Parathyroid adenoma (tissue), 2 donors: Measurements from ENCODE around the gene TNFRSF13B.
"Not testable (repeated sequence)": the region's sequence is repeated elsewhere in the genome, so short reads cannot be mapped to it uniquely, and the experiment has no call there.

Experiments
- H2AFZ ChIP-seq: fragments of 300-600 bp; sonication (generic); one replicate; pipeline ENCODE4 v1.7.0; 2017; ENCODE audit warnings: antibody characterized with exemption, mild to moderate bottlenecking
- H3K27ac ChIP-seq: fragments of 300-600 bp; sonication (generic); one replicate; pipeline ENCODE4 v1.7.0; 2017
- H3K27me3 ChIP-seq: fragments of 300-600 bp; sonication (generic); one replicate; pipeline ENCODE4 v1.7.0; 2017; ENCODE audit warnings: low read length; ENCODE audit not compliant: control insufficient read depth, insufficient read depth
- H3K36me3 ChIP-seq: fragments of 300-600 bp; sonication (generic); one replicate; pipeline ENCODE4 v1.7.0; 2017; ENCODE audit warnings: low read length; ENCODE audit not compliant: control insufficient read depth, insufficient read depth
- H3K4me1 ChIP-seq: fragments of 300-600 bp; sonication (generic); one replicate; pipeline ENCODE4 v1.7.0; 2017; ENCODE audit warnings: control low read depth
- H3K4me2 ChIP-seq: fragments of 300-600 bp; sonication (generic); one replicate; pipeline ENCODE4 v1.7.0; 2017; ENCODE audit warnings: low read length
- H3K4me3 ChIP-seq: fragments of 300-600 bp; sonication (generic); one replicate; pipeline ENCODE4 v1.7.0; 2017; ENCODE audit warnings: low read depth, low read length
- H3K79me2 ChIP-seq: fragments of 300-600 bp; sonication (generic); one replicate; pipeline ENCODE4 v1.7.0; 2017; ENCODE audit warnings: control low read depth
- H3K9ac ChIP-seq: fragments of 300-600 bp; sonication (generic); one replicate; pipeline ENCODE4 v1.7.0; 2017; ENCODE audit warnings: mild to moderate bottlenecking
- H3K9me3 ChIP-seq: fragments of 300-600 bp; sonication (generic); one replicate; pipeline ENCODE4 v1.7.0; 2017; ENCODE audit warnings: low read length; ENCODE audit not compliant: control insufficient read depth
- CTCF ChIP-seq: fragments of 300-600 bp; sonication (generic); IDR thresholded peaks from one replicate; pipeline ENCODE4 v1.7.0; 2017; ENCODE audit warnings: antibody characterized with exemption, mild to moderate bottlenecking
- donor health status: primary hyperparathyroidism.

TNFRSF13B gene

DNA sequence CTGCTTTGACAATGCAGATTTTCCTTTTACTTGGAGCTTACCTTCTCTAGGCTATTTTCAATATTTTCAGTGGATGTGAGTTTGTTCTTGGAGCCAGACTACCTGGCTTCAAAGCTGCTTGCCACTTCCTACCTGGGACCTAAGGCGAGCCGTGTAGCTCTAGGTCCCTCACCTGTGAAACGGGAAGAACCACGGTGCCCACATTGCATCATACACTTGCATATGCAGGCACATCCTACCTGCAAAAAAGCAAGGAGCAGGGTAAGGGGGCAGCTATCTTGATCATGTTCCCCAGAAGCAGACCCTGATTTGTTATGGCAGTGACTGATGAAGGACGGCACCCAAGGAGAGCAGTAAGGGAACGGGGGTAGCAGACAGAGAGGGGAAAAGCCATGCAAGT, 43.3 kb upstream of the TNFRSF13B start:
- Histone ChIP-seq H3K27ac (no peak overlapping the region), H3K4me2 (no peak overlapping the region), H3K4me3 (no peak overlapping the region), H3K79me2 (no peaks in the 10 kb centered on the region), H3K9ac (no peak overlapping the region), H3K4me1 (peaks cover 29% of the 10 kb centered on the region), H3K9me3 (no peaks in the 10 kb centered on the region), H3K27me3 (no peaks in the 10 kb centered on the region), H3K36me3 (no peaks in the 10 kb centered on the region), H2AFZ (peak overlapping the region; percentile 25)
- no peak for TF ChIP-seq CTCF

- not testable (repeated sequence) for H3K27ac ChIP-seq, H3K9ac ChIP-seq, H3K79me2 ChIP-seq, H3K27me3 ChIP-seq, H3K4me2 ChIP-seq, H3K36me3 ChIP-seq, H3K9me3 ChIP-seq, H3K4me3 ChIP-seq
- peaks cover 28% of the 10 kb centered on the region for H3K4me1 ChIP-seq
- peak overlapping the region; percentile 25 for H2AFZ ChIP-seq
These were observed 42.8 kb upstream of the TNFRSF13B start for GRCh38 chr17:17014748-17015124.

DNA sequence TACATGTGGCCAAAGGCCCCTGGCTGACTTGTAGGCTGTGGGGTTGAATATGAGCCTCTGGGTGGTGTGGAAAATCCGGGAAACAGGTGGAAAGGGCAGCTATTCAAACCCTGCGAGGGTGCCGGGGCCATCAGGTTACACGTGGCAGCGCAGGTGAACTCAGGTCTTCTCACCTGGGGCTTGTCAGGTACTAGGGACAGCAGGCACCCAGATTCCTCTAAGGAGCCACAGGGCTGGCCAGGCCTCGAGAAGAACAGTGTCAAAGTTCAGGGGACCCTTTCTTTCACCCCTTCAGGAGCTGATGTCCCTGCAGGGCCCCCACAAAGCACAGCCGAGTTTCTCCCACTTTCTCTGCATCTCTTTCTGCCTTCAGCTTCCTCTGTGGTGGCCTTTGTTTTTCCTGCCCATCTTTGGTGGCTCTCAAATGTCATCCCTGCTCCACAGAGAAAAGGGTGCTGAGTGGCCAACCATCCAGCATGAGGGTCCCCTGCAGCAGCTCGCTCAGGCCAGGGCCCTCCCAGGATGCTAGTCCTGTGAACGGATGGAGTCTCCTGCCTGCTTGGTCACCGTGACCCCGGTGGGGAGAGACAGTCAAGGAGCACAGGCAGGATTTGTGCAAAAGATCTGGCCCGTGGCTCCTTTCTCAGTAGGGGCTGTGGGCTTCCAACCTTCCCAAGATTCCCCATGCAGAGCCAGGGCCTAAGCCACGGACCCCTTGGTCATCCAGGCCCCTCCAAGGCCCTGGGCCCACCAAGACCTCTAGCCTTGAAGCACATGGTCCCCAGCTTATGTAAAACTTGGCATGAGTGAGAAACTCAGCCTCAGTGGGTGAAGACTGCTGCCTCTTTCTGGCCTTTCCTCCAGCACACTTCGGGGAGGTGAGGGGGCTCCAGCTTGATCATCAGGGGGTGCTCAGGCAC, 42.2 kb upstream of the TNFRSF13B start:
- not testable (repeated sequence) for H3K27ac ChIP-seq, H3K27me3 ChIP-seq, H3K4me3 ChIP-seq, H3K79me2 ChIP-seq, H3K36me3 ChIP-seq, H3K4me2 ChIP-seq, H2AFZ ChIP-seq, H3K9me3 ChIP-seq, H3K9ac ChIP-seq
- H3K4me1 ChIP-seq, result peaks cover 23% of the 10 kb centered on the region

- H2AFZ ChIP-seq, H3K27me3 ChIP-seq, H3K4me2 ChIP-seq, H3K36me3 ChIP-seq, H3K9ac ChIP-seq, H3K79me2 ChIP-seq, H3K4me1 ChIP-seq, H3K9me3 ChIP-seq, H3K27ac ChIP-seq, H3K4me3 ChIP-seq: not testable (repeated sequence)
These were observed 39.4 kb upstream of the TNFRSF13B start for GRCh38 chr17:17011043-17011907.

DNA sequence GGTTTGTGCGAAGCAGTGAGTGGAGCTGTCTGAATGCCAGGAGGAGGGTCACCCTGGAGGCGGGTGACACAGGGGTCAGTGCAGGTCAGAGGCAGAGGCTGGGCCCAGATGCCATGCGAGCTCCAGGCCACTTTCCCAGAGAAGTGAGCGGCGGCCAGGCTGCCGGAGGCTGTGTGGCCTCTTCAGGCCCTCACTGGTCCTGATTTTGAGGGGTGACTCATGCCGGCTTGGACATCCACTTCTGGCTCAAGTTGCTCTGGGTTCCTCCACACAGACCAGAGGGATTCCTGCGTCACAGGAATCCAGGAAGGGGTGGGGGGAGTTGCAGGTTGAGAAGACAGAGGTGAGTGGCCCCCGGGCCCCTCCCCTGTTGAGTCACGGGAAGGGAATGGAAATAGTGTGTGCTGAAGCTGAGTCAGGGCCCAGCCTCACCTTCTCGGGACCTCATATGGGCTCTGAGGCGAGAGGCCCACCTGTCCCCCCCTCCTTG, 38.7 kb upstream of the TNFRSF13B start:
- not testable (repeated sequence) for H3K9ac ChIP-seq, H3K27me3 ChIP-seq, H3K4me2 ChIP-seq, H3K4me1 ChIP-seq, H3K4me3 ChIP-seq, H3K79me2 ChIP-seq, H3K9me3 ChIP-seq, H2AFZ ChIP-seq, H3K36me3 ChIP-seq, H3K27ac ChIP-seq

DNA sequence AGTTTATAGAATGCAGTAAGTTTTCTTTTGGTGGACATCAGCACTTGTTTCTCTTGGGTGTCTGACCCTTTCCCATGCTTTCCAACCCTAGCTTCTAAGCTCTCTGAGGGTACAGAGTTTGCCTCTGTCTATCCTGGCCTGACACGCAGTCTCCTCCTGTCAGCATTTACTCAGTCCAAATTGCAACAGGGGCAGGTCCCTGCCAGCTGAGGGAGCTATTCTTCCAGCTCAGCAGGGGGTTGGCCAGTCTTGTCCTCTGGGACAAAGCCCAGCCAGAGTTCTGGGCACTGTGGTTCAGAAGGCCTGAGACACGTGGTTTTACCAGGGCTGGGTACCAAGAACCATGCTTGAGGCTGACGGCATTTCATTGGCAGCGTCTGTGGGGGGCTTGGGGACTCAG, 38.1 kb upstream of the TNFRSF13B start:
- not testable (repeated sequence) for H3K4me3 ChIP-seq, H3K27me3 ChIP-seq, H3K79me2 ChIP-seq, H3K4me2 ChIP-seq, H3K27ac ChIP-seq, H3K4me1 ChIP-seq, H3K9ac ChIP-seq, H3K9me3 ChIP-seq, H2AFZ ChIP-seq, H3K36me3 ChIP-seq
- peak; percentile 7 for TF ChIP-seq CTCF

DNA sequence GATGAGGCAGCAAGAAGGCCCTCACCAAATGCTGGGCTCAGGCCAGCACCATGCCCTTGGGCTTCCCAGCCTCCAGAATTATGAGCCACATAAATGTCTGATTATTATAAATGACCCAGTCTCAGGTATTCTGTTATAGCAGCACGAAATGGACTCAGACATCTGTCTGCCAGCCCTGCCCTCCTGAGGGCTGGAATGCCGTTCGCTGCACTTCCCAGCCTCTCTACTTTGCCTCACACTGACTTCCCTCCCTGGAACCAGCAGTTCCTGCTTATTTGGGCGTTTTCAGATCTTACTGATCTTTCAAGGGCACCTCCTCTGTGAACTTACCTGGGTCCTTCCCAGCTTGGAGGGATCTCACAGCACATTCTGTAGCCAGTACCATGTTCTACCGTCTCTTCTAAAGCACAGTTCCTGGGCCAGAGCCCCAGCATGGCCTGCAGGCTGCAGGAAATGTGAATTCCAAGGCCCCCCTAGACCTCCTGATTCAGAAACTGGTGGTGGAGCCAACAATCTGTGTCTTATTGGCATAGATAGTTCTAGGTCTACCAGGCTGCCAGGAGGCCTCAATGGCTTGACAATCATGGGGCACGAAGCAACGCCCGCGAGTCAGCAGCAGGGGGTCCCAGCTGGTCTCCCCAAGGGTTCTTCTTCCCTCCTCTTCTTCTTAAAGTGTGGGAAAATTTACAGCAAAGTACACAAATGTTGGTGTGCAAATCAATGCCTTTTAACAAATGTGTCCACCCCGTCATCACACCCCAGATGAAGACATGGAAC, 36.9 kb upstream of the TNFRSF13B start:
- H3K79me2 ChIP-seq, H3K4me3 ChIP-seq, H3K4me2 ChIP-seq, H3K9me3 ChIP-seq, H3K27me3 ChIP-seq, H3K27ac ChIP-seq, H2AFZ ChIP-seq, H3K9ac ChIP-seq, H3K4me1 ChIP-seq, H3K36me3 ChIP-seq: not testable (repeated sequence)

DNA sequence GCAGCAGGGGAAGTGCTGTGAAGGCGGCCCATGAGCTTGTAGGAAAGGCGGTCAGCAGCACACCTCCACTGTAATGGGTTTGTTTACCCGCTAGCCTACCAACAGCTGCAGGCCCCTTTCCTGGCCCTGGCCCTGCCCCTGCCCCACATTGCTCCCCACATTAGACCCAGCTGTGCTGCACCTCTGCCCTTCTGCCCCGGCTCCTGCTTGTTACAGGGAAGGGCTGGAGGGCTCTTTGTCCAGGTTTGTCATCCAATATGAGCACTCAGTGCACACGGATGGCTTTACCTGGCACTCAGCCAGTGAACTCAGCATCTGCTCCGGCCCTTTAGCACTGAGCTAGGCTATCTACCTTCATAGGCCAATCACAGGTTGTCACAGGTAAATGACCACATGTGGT, 36.0 kb upstream of the TNFRSF13B start:
- not testable (repeated sequence) for H3K9ac ChIP-seq, H2AFZ ChIP-seq, H3K27ac ChIP-seq, H3K9me3 ChIP-seq, H3K4me2 ChIP-seq, H3K4me3 ChIP-seq, H3K36me3 ChIP-seq, H3K4me1 ChIP-seq, H3K79me2 ChIP-seq, H3K27me3 ChIP-seq
